HG03025 (cell line): Measurements from ENCODE around the gene SCAMP5.
A peak's percentile ranks its signal among the peaks of the same experiment; 100 is the strongest.

Experiments used
- ATAC-seq: cut with Tn5 transposase; IDR thresholded peaks from one replicate; pipeline ENCODE4 v1.9.1; 2021; ENCODE audit warnings: mild to moderate bottlenecking, moderate library complexity; ENCODE audit not compliant: unreplicated experiment, low FRiP score

SCAMP5 gene

GRCh38 chr15:74995182-74995778 lies at the start of gene SCAMP5:
TSS of gene SCAMP5 (plus strand) at chr15:74995563. CDS start at chr15:75011840, 16,277 bp downstream.
- ATAC-seq = peak; percentile 64

- no peak for ATAC-seq
Observed at GRCh38 chr15:74950078-74950908, 45.1 kb upstream of the SCAMP5 start.

- no peak for ATAC-seq
Observed at GRCh38 chr15:74951006-74951405, 44.4 kb upstream of the SCAMP5 start.

- no peak for ATAC-seq
Observed at GRCh38 chr15:74954515-74954914, 40.8 kb upstream of the SCAMP5 start.

GRCh38 chr15:74955017-74955416 lies 40.3 kb upstream of the SCAMP5 start:
- no peak for ATAC-seq

- peak; percentile 34 for ATAC-seq
Observed at GRCh38 chr15:74955796-74956647, 39.3 kb upstream of the SCAMP5 start.

- ATAC-seq = peak; percentile 57
Observed at GRCh38 chr15:74956648-74957475, 38.5 kb upstream of the SCAMP5 start, which contains the start of gene RPP25. TSS of gene RPP25 (minus strand) at chr15:74956772. CDS start at chr15:74956583, 189 bp downstream.

- ATAC-seq = no peak
Observed at GRCh38 chr15:74957476-74958035, 37.8 kb upstream of the SCAMP5 start.

- no peak for ATAC-seq
Observed at GRCh38 chr15:74958320-74958907, 36.9 kb upstream of the SCAMP5 start.

- ATAC-seq = no peak
Observed at GRCh38 chr15:74958908-74959585, 36.3 kb upstream of the SCAMP5 start.

GRCh38 chr15:74959586-74959939 lies 35.8 kb upstream of the SCAMP5 start:
- ATAC-seq = no peak

- no peak for ATAC-seq
Observed at GRCh38 chr15:74960286-74960685, 35.1 kb upstream of the SCAMP5 start.

GRCh38 chr15:74960995-74961588 lies 34.3 kb upstream of the SCAMP5 start:
- ATAC-seq = no peak

GRCh38 chr15:74961616-74962015 lies 33.7 kb upstream of the SCAMP5 start:
- no peak for ATAC-seq

GRCh38 chr15:74962219-74962618 lies 33.1 kb upstream of the SCAMP5 start:
- ATAC-seq = no peak

- no peak for ATAC-seq
Observed at GRCh38 chr15:74962671-74963070, 32.7 kb upstream of the SCAMP5 start.

GRCh38 chr15:74963213-74963612 lies 32.1 kb upstream of the SCAMP5 start:
- ATAC-seq = no peak

- ATAC-seq = no peak
Observed at GRCh38 chr15:74964794-74965193, 30.6 kb upstream of the SCAMP5 start.

GRCh38 chr15:74967670-74968069 lies 27.7 kb upstream of the SCAMP5 start:
- ATAC-seq = no peak
